CD14-positive monocyte (primary cell): ENCODE data around the gene MAML3. TPM values are rescaled to one million over a fixed set of nuclear protein-coding genes. Genes with fewer than 3 reads are reported as not detected.

Source experiments
- DNase-seq, 3 donors: peaks; one replicate each; pipeline ENCODE4 v3.0.0-alpha.2; 2011 to 2022
- H2AFZ ChIP-seq: 2 replicates; pipeline ENCODE4 v1.6.0; 2012; ENCODE audit warnings: mild to moderate bottlenecking, low read depth, low read length, inconsistent platforms; ENCODE audit not compliant: insufficient read depth, poor library complexity, severe bottlenecking
- H3K27ac ChIP-seq, 2 donors: 1 replicate in 1 of 2; 2 replicates in 1 of 2; pipeline ENCODE4 v1.5.1; 2012 to 2013; ENCODE audit warnings: low read length in 2 of 2, control low read depth in 1 of 2, inconsistent platforms in 1 of 2, low read depth in 1 of 2, mild to moderate bottlenecking in 1 of 2
- H3K27me3 ChIP-seq, 2 donors: one replicate each; pipeline versions ENCODE4 v1.6.0 to v1.6.1; 2011 to 2013; ENCODE audit warnings: low read length in 2 of 2; ENCODE audit not compliant: control insufficient read depth in 2 of 2, insufficient read depth in 2 of 2
- H3K36me3 ChIP-seq, 2 donors: replicated peaks in 1 of 2; 1 replicate in 1 of 2; 2 replicates in 1 of 2; pipeline versions ENCODE4 v1.5.1 to v1.6.1; 2012 to 2013; ENCODE audit warnings: low read length in 2 of 2, control low read depth in 1 of 2, inconsistent platforms in 1 of 2, mild to moderate bottlenecking in 1 of 2; ENCODE audit not compliant: insufficient read depth in 2 of 2, control insufficient read depth in 1 of 2
- H3K4me1 ChIP-seq, 2 donors: 1 replicate in 1 of 2; 2 replicates in 1 of 2; pipeline versions ENCODE4 v1.5.1 to v1.6.1; 2012 to 2013; ENCODE audit warnings: low read length in 2 of 2, control low read depth in 1 of 2, inconsistent platforms in 1 of 2, mild to moderate bottlenecking in 1 of 2, moderate library complexity in 1 of 2; ENCODE audit not compliant: insufficient read depth in 2 of 2, control insufficient read depth in 1 of 2
- H3K4me2 ChIP-seq: replicated peaks from 2 replicates; pipeline ENCODE3; 2012; ENCODE audit warnings: low read length, moderate library complexity, mild to moderate bottlenecking; ENCODE audit not compliant: poor library complexity, severe bottlenecking; ENCODE audit errors: extremely low read depth
- H3K4me3 ChIP-seq, 3 experiments: fragments of 200-600 bp in 1 of 3; sonication (generic) in 1 of 3; replicated peaks in 1 of 3; 1 replicate in 2 of 3; 2 replicates in 1 of 3; pipeline ENCODE4 v1.5.1; 2011 to 2013; ENCODE audit warnings: low read length in 3 of 3, mild to moderate bottlenecking in 3 of 3, control low read depth in 2 of 3, low read depth in 2 of 3, inconsistent platforms in 1 of 3, moderate library complexity in 1 of 3
- H3K79me2 ChIP-seq: 2 replicates; pipeline ENCODE4 v1.6.0; 2012; ENCODE audit warnings: mild to moderate bottlenecking, control low read depth, inconsistent platforms, low read length, moderate library complexity; ENCODE audit not compliant: insufficient read depth
- H3K9ac ChIP-seq: 2 replicates; pipeline ENCODE4 v1.6.0; 2017; ENCODE audit warnings: low read length, mild to moderate bottlenecking; ENCODE audit not compliant: insufficient read depth, poor library complexity, severe bottlenecking
- H3K9me3 ChIP-seq, 2 donors: replicated peaks in 1 of 2; 1 replicate in 1 of 2; 2 replicates in 1 of 2; pipeline versions ENCODE4 v1.5.1 to v1.6.1; 2012 to 2013; ENCODE audit warnings: low read length in 2 of 2, control low read depth in 1 of 2; ENCODE audit not compliant: control insufficient read depth in 1 of 2, insufficient read depth in 1 of 2
- H4K20me1 ChIP-seq: 2 replicates; pipeline ENCODE4 v1.6.0; 2012; ENCODE audit warnings: mild to moderate bottlenecking, low read length, control low read depth, moderate library complexity; ENCODE audit not compliant: insufficient read depth
- H3K27ac Mint-ChIP-seq, 7 donors: one replicate each; pipeline ENCODE4 v1.8.0; 2020; ENCODE audit warnings: mild to moderate bottlenecking in 7 of 7, mixed read lengths in 7 of 7, moderate library complexity in 6 of 7, inconsistent platforms in 2 of 7
- H3K27me3 Mint-ChIP-seq, 3 donors: one replicate each; pipeline ENCODE4 v1.8.0; 2021 to 2022; ENCODE audit warnings: low read depth in 3 of 3, mild to moderate bottlenecking in 3 of 3, mixed read lengths in 3 of 3, moderate library complexity in 3 of 3, inconsistent platforms in 1 of 3
- H3K36me3 Mint-ChIP-seq, 2 donors: one replicate each; pipeline ENCODE4 v1.8.0; 2020; ENCODE audit warnings: mixed read lengths in 2 of 2, inconsistent platforms in 1 of 2, mild to moderate bottlenecking in 1 of 2
- H3K4me1 Mint-ChIP-seq: one replicate; pipeline ENCODE4 v1.8.0; 2020; ENCODE audit warnings: mild to moderate bottlenecking, mixed read lengths
- H3K4me3 Mint-ChIP-seq, 2 donors: one replicate each; pipeline ENCODE4 v1.8.0; 2020; ENCODE audit warnings: mild to moderate bottlenecking in 2 of 2, mixed read lengths in 2 of 2, moderate library complexity in 1 of 2
- H3K9me3 Mint-ChIP-seq, 7 donors: one replicate each; pipeline ENCODE4 v1.8.0; 2020 to 2022; ENCODE audit warnings: mixed read lengths in 7 of 7, mild to moderate bottlenecking in 6 of 7, moderate library complexity in 6 of 7, inconsistent platforms in 2 of 7
- WGBS: methylation state at CpG from one replicate; pipeline ENCODE4 v1.1.5; 2013; ENCODE audit warnings: missing lambda C conversion rate; ENCODE audit not compliant: insufficient coverage; 5-methylcytosine and 5-hydroxymethylcytosine counted together
- intact Hi-C, 2 donors: fragments of 100-400 bp; cut with micrococcal nuclease; formaldehyde crosslinking; loops; one replicate each; pipeline versions ENCODE4 v1.15.0 to v1.15.1; 2023
- polyA plus RNA-seq, 3 donors: library from polyadenylated mRNA; depleted of rRNA in 1 of 3; unstranded in 2 of 3; stranded (reverse) in 1 of 3; fragments of 300-500 nt in 2 of 3; fragments of >200 nt in 1 of 3; fragmentation: Illumina TruSeq in 2 of 3; gene quantifications; 1 replicate in 2 of 3; 2 replicates in 1 of 3; pipeline ENCODE4 v1.2.3, GENCODE V29; 2012 to 2021
- TF ChIP-seq, protein P1 (sequence below): fragments of 200-600 bp; IDR thresholded peaks from one replicate; pipeline ENCODE4 v1.8.0; 2022; ENCODE audit warnings: antibody characterized with exemption, mild to moderate bottlenecking

MAML3 gene
- polyA plus RNA-seq, 3 donors: 1.5 to 6.5 (median 2.3) TPM

DNA sequence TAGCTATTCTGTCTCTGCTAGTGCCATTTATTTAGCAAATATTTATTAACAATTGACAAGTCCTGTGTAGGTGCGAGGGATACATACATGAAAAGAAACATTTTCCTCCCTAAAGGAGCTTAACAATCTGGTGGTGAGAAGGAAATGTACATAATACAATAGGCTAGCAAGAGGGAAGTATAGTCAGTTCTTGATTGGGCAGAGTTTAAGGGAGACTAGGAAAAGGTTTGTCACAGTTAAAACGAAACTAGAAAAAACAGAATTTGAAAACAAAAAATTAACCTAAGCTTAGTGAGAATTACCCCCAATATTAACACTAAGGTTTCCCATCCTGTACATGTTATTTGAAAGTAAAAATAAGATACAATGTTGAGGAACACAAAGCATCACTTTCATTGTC, 8.6 kb upstream of the MAML3 start:
- Histone ChIP-seq H3K9me3 (peaks cover 0 to 4% of the 10 kb centered on the region in 2 donors), H3K4me2 (peak overlapping the region; percentile 70), H3K9ac (peak overlapping the region; percentile 29), H3K27ac (peak overlapping the region in 1 of 2 donors; percentile 63), H2AFZ (peak overlapping the region; percentile 78), H3K4me1 (peaks cover 28 to 35% of the 10 kb centered on the region in 2 donors), H3K4me3 (peak overlapping the region; percentile 12 to 69 (median 41)), H3K79me2 (no peaks in the 10 kb centered on the region), H3K36me3 (no peaks in the 10 kb centered on the region), H4K20me1 (no peaks in the 10 kb centered on the region), H3K27me3 (no peaks in the 10 kb centered on the region)
- Mint-ChIP-seq H3K9me3 (peaks cover 0 to 9% (median 0%) of the 10 kb centered on the region in 7 donors), H3K27me3 (no peaks in the 10 kb centered on the region), H3K4me1 (peaks cover 30% of the 10 kb centered on the region), H3K36me3 (peaks cover 0 to 3% of the 10 kb centered on the region in 2 donors), H3K4me3 (peak overlapping the region; percentile 61 to 71), H3K27ac (peak overlapping the region in 5 of 7 donors; percentile 35 to 77 (median 52))
- peak in 1 of 3 donors; percentile 20 for DNase-seq
- TF ChIP-seq, protein P1, sequence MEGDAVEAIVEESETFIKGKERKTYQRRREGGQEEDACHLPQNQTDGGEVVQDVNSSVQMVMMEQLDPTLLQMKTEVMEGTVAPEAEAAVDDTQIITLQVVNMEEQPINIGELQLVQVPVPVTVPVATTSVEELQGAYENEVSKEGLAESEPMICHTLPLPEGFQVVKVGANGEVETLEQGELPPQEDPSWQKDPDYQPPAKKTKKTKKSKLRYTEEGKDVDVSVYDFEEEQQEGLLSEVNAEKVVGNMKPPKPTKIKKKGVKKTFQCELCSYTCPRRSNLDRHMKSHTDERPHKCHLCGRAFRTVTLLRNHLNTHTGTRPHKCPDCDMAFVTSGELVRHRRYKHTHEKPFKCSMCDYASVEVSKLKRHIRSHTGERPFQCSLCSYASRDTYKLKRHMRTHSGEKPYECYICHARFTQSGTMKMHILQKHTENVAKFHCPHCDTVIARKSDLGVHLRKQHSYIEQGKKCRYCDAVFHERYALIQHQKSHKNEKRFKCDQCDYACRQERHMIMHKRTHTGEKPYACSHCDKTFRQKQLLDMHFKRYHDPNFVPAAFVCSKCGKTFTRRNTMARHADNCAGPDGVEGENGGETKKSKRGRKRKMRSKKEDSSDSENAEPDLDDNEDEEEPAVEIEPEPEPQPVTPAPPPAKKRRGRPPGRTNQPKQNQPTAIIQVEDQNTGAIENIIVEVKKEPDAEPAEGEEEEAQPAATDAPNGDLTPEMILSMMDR: no peak
- WGBS: no CpG with 5 or more reads among the region's 2 CpGs
- intact Hi-C loops: no loop called here

DNA sequence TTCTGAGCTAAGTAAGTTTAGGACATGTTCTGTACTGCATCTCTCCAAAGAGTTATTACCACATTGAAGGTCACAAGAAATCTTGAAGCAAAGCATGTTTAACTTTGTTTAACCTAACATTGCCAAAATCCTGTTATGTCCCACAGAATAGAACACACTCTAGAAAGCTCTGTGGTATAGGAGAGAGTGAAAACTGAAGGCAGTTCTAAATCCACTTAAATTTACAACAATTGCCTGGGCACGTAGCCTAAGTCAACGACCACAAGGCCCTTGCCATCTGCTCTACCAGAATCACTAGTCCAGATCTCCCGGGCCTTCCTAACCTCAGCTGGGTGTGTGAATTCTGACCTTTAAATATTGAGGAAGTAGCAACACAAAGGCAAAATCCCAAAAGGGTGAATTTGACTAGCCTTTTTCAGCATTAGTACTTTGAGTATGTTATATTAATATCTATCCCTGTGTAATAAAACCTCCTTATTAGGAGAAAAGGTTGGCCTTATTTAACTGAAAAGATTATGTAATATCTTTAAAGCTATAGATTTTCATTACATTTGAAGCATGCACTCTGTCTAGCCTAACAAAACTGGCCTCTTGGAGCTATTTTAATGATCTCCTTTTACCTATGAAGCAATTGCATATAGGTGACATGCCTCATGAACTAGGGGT, 4.5 kb upstream of the MAML3 start:
- H3K4me2 ChIP-seq: no peak overlapping the region
- intact Hi-C loops: no loop called here
- H4K20me1 ChIP-seq: no peaks in the 10 kb centered on the region
- no peaks in the 10 kb centered on the region for H3K27me3 ChIP-seq
- no peak overlapping the region for H2AFZ ChIP-seq
- peaks cover 2% of the 10 kb centered on the region for H3K79me2 ChIP-seq
- peaks cover 0 to 3% of the 10 kb centered on the region in 2 donors for H3K36me3 Mint-ChIP-seq
- H3K27me3 Mint-ChIP-seq: no peaks in the 10 kb centered on the region
- H3K27ac Mint-ChIP-seq: no peak overlapping the region
- no peak overlapping the region for H3K4me3 Mint-ChIP-seq
- no peak overlapping the region for H3K27ac ChIP-seq
- peaks cover 45 to 56% of the 10 kb centered on the region in 2 donors for H3K4me1 ChIP-seq
- no CpG with 5 or more reads among the region's 3 CpGs for whole genome bisulfite sequencing
- H3K9me3 ChIP-seq: peaks cover 0 to 4% of the 10 kb centered on the region in 2 donors
- H3K9ac ChIP-seq: no peak overlapping the region
- H3K4me3 ChIP-seq: no peak overlapping the region
- H3K36me3 ChIP-seq: no peaks in the 10 kb centered on the region
- peaks cover 0 to 9% (median 0%) of the 10 kb centered on the region in 7 donors for H3K9me3 Mint-ChIP-seq
- H3K4me1 Mint-ChIP-seq: peaks cover 44% of the 10 kb centered on the region
- DNase-seq: peak in 2 of 3 donors; percentile 35 to 49
- TF ChIP-seq, protein P1: no peak
